ENCODE results near the gene RRAGD.

- TF ChIP-seq ZNF670 (tag by site-specific recombination; IDR thresholded peaks at IDR 0.05; ENCODE audit: low read depth) (no peak), CTCF (tag by site-specific recombination; IDR thresholded peaks at IDR 0.05) (no peak), ZNF843 (tag by site-specific recombination; IDR thresholded peaks at IDR 0.05) (no peak), ZNF48 (tag by site-specific recombination; IDR thresholded peaks at IDR 0.05) (no peak), WT1 (tag by site-specific recombination; IDR thresholded peaks at IDR 0.05) (no peak)
Observed at GRCh38 chr6:89314692-89315091, 97.4 kb downstream of the RRAGD start.
